Prostate gland (tissue), 2 donors: Measurements from ENCODE around the gene SPTB. TPM values are rescaled to one million over a fixed set of nuclear protein-coding genes. Genes with fewer than 3 reads are reported as not detected.

Experiments used
- DNase-seq: peaks from one replicate; pipeline ENCODE4 v3.0.0-alpha.2; 2019; ENCODE audit warnings: low spot score
- H3K27ac ChIP-seq, 2 donors: fragments of 200-600 bp; sonication (generic); 2 replicates each; pipeline ENCODE4 v1.5.1; 2017 to 2019
- H3K27me3 ChIP-seq: fragments of 200-600 bp; sonication (generic); replicated peaks from 2 replicates; pipeline ENCODE4 v1.5.1; 2019; ENCODE audit not compliant: insufficient read depth
- H3K36me3 ChIP-seq, 2 donors: fragments of 200-600 bp; sonication (generic); 1 replicate in 1 of 2; 2 replicates in 1 of 2; pipeline versions ENCODE4 v1.5.1 to v1.8.1; 2017 to 2019
- H3K4me1 ChIP-seq: fragments of 200-600 bp; sonication (generic); replicated peaks from 2 replicates; pipeline ENCODE4 v1.5.1; 2019
- H3K4me3 ChIP-seq, 2 donors: fragments of 200-600 bp; sonication (generic); 2 replicates each; pipeline ENCODE4 v1.5.1; 2017 to 2019
- H3K9me3 ChIP-seq: fragments of 200-600 bp; sonication (generic); 2 replicates; pipeline ENCODE4 v1.5.1; 2017
- CTCF ChIP-seq, 4 experiments: fragments of 200-600 bp in 2 of 4; fragments of 450-650 bp in 2 of 4; sonication (generic) in 2 of 4; IDR thresholded peaks; 1 replicate in 3 of 4; 2 replicates in 1 of 4; pipeline ENCODE4 v1.5.1; 2016 to 2019; ENCODE audit warnings: antibody characterized with exemption in 4 of 4, mild to moderate bottlenecking in 2 of 4, moderate library complexity in 2 of 4
- POLR2A ChIP-seq: fragments of 450-650 bp; IDR thresholded peaks from one replicate; pipeline ENCODE4 v1.6.1; 2016; ENCODE audit warnings: antibody characterized with exemption, mild to moderate bottlenecking
- POLR2AphosphoS5 ChIP-seq: sonication (generic); formaldehyde crosslinking; IDR thresholded peaks from one replicate; pipeline ENCODE4 v1.6.1; 2017; ENCODE audit warnings: antibody characterized with exemption
- WGBS: methylation state at CpG from one replicate; pipeline ENCODE4 v1.1.5; 2018; 5-methylcytosine and 5-hydroxymethylcytosine counted together
- intact Hi-C: fragments of 100-400 bp; cut with DNase I; formaldehyde crosslinking; loops from one replicate; pipeline ENCODE4 v1.14.2; 2022
- total RNA-seq, 2 donors: library from RNA; depleted of rRNA; stranded (reverse); fragments of >200 nt; gene quantifications; one replicate each; pipeline ENCODE4 v1.1.0, GENCODE V29; 2016

Gene SPTB
- total RNA-seq, 2 donors from 2014 or later = 2.7 to 3.7 TPM

- intact Hi-C loops = loop anchor here (5.0 kb wide), 1 partner anchor 69 kb away; no protein-coding TSS in a partner anchor
These were observed 11.6 kb upstream of the SPTB start for GRCh38 chr14:64891173-64891838.

DNA sequence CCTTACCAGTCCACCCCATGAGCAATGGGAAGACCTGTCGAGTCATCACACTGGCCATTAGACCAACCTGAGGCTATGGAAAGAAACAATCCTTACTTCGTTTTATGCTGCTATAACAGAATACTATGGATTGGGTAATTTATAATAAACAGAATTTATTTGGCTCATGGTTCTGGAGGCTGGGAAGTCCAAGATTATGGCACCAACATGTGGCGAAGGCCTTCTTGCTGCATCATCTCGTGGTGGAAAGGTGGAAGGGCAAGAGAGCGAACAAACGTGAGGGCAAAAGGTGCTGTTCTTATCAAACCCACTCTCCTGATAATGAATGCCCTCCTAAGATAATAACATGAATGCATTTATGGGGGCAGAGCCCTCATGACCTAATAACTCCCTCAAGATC lies 9.6 kb upstream of the SPTB start:
- Histone ChIP-seq H3K9me3 (no peaks in the 10 kb centered on the region), H3K27me3 (no peaks in the 10 kb centered on the region), H3K4me3 (no peak overlapping the region), H3K27ac (no peak overlapping the region), H3K36me3 (no peaks in the 10 kb centered on the region), H3K4me1 (no peaks in the 10 kb centered on the region)
- no peak for DNase-seq
- WGBS = 95% methylated on average over 6 of the region's 6 CpGs
- intact Hi-C loops = no loop called here
- TF ChIP-seq POLR2A = no peak
- TF ChIP-seq CTCF (IDR thresholded peaks at IDR 0.05) = no peak
- TF ChIP-seq POLR2AphosphoS5 = no peak

More at GRCh38 chr14:64891173-64891838, 11.6 kb upstream of the SPTB start:
- Histone ChIP-seq H3K9me3 (no peaks in the 10 kb centered on the region), H3K27me3 (no peaks in the 10 kb centered on the region), H3K36me3 (no peaks in the 10 kb centered on the region), H3K4me3 (no peak overlapping the region), H3K4me1 (no peaks in the 10 kb centered on the region), H3K27ac (no peak overlapping the region)
- 74% methylated on average over 4 of the region's 4 CpGs for WGBS
- no peak for DNase-seq
- TF ChIP-seq POLR2A (no peak), CTCF (IDR thresholded peaks at IDR 0.05) (no peak), POLR2AphosphoS5 (no peak)

DNA sequence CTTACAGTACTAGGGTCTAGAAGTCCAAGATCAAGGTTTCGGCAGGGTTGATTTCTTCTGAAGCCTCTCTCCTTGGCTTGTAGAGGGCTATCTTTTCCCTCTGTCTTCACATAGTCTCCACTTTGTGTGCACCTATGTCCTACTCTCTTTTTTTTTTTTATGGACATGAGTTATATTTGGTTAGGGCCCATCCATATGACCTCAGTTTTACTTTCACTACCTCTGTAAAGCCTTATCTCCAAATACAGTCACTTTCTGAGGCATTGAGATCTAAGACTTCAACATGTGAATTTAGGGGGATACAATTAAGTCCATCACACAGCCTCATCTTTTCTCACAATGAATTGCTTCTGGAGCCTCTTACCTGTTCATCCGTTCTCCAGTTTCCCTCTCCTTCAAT lies 5.9 kb upstream of the SPTB start:
- TF ChIP-seq POLR2AphosphoS5 (no peak), POLR2A (no peak), CTCF (IDR thresholded peaks at IDR 0.05) (no peak)
- Histone ChIP-seq H3K36me3 (no peaks in the 10 kb centered on the region), H3K4me3 (no peak overlapping the region), H3K27ac (no peak overlapping the region), H3K4me1 (no peaks in the 10 kb centered on the region), H3K9me3 (no peaks in the 10 kb centered on the region), H3K27me3 (no peaks in the 10 kb centered on the region)
- no peak for DNase-seq
- 89% methylated on average over 2 of the region's 2 CpGs for WGBS
- intact Hi-C loops = no loop called here

GRCh38 chr14:64880221-64881121 lies 764 bp upstream of the SPTB start:
- DNase-seq = peak; percentile 14
- no peaks in the 10 kb centered on the region for H3K4me1 ChIP-seq
- intact Hi-C loops = no loop called here
- no peak for TF ChIP-seq POLR2A
- no peak for TF ChIP-seq CTCF (IDR thresholded peaks at IDR 0.05)
- TF ChIP-seq POLR2AphosphoS5 = no peak
- peak overlapping the region; percentile 34 to 53 for H3K4me3 ChIP-seq
- no peaks in the 10 kb centered on the region for H3K9me3 ChIP-seq
- H3K36me3 ChIP-seq = no peaks in the 10 kb centered on the region
- no peak overlapping the region for H3K27ac ChIP-seq
- 2% methylated on average over 49 of the region's 49 CpGs for WGBS
- H3K27me3 ChIP-seq = no peaks in the 10 kb centered on the region
